ENCODE results near the gene CLTB. TPM values are rescaled to one million over a fixed set of nuclear protein-coding genes. Genes with fewer than 3 reads are reported as not detected.

The CLTB gene
- total RNA-seq, 1 donor from 2014 or later: 75.8 TPM

DNA sequence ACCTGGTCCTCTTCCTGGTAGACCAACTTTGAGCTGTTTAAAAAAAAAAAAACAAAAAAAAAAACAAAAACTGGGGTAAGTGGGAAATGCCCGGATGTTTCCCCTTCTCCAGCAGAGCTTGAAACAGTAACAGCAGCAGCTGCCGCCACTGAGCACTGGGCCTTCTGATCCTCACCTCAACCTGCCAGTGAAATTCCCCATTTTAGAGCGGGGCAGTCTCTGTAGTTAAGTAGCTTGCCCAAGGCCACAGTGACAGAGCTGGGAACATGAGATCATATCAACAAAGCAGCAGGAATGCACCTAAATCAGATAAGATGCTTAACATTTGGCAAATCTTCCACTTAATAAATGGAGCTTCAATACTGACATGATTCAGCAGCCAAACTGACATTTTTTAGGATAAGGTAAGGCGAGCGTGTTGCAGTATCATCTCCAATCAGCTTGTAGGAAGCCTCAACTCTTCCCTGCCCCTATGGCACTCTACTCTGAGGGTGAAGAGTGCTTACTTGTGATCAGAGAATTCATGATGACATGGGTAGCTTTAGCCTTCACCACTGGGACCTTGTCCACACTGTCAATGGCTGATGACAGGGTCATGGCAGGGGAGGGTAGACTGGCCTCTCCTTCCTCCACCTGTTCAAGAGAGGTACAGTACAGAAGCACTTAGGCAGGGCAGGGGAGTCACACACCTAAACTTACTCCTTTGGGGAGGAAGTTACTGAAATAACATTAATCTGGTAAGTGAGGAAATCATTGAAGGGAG lies 64.0 kb downstream of the CLTB start:
- H3K27ac ChIP-seq: no peak overlapping the region
- DNase-seq (no peak), ATAC-seq (no peak)
- peaks cover 100% of the 10 kb centered on the region for H3K36me3 ChIP-seq
- H3K4me3 ChIP-seq: no peak overlapping the region
- TF ChIP-seq, protein P1, sequence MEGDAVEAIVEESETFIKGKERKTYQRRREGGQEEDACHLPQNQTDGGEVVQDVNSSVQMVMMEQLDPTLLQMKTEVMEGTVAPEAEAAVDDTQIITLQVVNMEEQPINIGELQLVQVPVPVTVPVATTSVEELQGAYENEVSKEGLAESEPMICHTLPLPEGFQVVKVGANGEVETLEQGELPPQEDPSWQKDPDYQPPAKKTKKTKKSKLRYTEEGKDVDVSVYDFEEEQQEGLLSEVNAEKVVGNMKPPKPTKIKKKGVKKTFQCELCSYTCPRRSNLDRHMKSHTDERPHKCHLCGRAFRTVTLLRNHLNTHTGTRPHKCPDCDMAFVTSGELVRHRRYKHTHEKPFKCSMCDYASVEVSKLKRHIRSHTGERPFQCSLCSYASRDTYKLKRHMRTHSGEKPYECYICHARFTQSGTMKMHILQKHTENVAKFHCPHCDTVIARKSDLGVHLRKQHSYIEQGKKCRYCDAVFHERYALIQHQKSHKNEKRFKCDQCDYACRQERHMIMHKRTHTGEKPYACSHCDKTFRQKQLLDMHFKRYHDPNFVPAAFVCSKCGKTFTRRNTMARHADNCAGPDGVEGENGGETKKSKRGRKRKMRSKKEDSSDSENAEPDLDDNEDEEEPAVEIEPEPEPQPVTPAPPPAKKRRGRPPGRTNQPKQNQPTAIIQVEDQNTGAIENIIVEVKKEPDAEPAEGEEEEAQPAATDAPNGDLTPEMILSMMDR (IDR thresholded peaks at IDR 0.05): no peak
- no peaks in the 10 kb centered on the region for H3K27me3 ChIP-seq (ENCODE audit: low read depth)
- H3K4me1 ChIP-seq: peaks cover 3% of the 10 kb centered on the region
- intact Hi-C loops (cut with DNase I): no loop called here
- no peaks in the 10 kb centered on the region for H3K9me3 ChIP-seq

DNA sequence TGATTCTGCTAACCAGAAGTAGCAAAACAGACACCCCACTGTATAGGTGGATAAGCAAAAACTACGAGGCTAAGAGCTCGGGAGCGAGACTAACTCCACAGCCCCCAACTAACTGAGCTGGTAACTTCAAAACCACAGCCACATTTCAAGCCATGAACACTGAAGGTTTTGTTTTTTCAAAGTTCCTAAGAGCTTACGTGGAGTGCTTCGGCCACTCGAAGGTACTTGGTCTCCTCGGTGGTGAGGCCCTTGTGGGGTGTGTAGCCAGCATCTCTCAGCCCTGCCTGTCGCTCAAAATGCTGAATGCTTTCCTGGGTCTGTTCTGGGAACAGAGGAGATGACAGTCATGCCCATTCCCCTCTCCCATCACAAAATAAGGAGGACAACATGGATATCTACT lies 65.9 kb downstream of the CLTB start:
- ATAC-seq: peak; percentile 81 to 91
- peaks cover 3% of the 10 kb centered on the region for H3K4me1 ChIP-seq

DNA sequence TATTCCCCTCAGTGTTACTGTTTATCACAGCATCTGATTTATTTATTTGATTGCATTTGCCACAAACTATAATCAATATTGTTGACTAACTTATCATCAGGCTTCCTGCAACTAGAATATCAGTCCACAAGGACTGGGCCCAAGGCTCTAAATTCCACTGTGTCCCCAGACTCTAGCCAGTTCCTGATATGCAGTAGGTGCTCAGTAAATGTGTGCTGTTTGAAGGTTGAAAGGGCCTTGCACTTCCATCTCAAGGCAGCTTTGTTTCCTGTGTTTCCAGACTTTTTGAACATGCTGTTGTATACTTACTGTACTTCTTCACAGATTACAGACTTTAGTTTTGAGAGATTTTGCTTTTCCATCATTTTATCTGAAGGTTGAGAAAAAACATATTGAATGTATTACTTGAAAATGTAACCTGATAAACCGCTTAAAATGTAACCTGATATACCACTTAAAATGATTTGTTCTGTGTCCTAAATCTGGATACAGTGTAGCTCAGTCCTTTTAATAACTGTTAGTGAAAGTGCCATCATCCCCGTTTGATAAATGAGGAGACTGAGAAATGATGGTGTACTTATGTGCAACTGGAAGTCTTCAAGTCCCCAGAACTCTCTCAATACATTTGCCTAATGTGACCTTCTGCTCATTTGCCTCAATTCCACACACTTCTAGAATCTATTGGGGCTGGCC lies 73.4 kb downstream of the CLTB start:
- DNase-seq (no peak), ATAC-seq (no peak)
- no peak overlapping the region for H3K27ac ChIP-seq
- intact Hi-C loops (cut with DNase I): no loop called here
- TF ChIP-seq, protein P1 (IDR thresholded peaks at IDR 0.05): no peak
- H3K4me1 ChIP-seq: no peaks in the 10 kb centered on the region
- no peaks in the 10 kb centered on the region for H3K9me3 ChIP-seq
- no peaks in the 10 kb centered on the region for H3K27me3 ChIP-seq (ENCODE audit: low read depth)
- peaks cover 62% of the 10 kb centered on the region for H3K36me3 ChIP-seq
- H3K4me3 ChIP-seq: no peak overlapping the region

More for the DNA sequence above, 65.9 kb downstream of the CLTB start:
- no peak overlapping the region for H3K27ac ChIP-seq
- peak; percentile 57 for DNase-seq
- intact Hi-C loops (cut with DNase I): no loop called here
- H3K9me3 ChIP-seq: no peaks in the 10 kb centered on the region
- TF ChIP-seq, protein P1 (IDR thresholded peaks at IDR 0.05): no peak
- no peaks in the 10 kb centered on the region for H3K27me3 ChIP-seq (ENCODE audit: low read depth)
- H3K36me3 ChIP-seq: peaks cover 100% of the 10 kb centered on the region
- H3K4me3 ChIP-seq: no peak overlapping the region

Small RNA genes lying within 50 kb of the gene (microRNA-seq; reads per million reads assigned to microRNA genes)
- 4.5 reads per million for gene MIR1271 (ENCODE audit: borderline number of aligned reads)

Other genes with a start within 250 kb of the CLTB start
- gene SIMC1, start 178.1 kb downstream of the CLTB start, total RNA-seq: 18.0 TPM
- gene KIAA1191, start 54.8 kb downstream of the CLTB start, total RNA-seq: 88.9 TPM
- 5.4 TPM for gene ARL10, start 51.1 kb downstream of the CLTB start, total RNA-seq
- gene NOP16, start 27.9 kb downstream of the CLTB start, total RNA-seq: 11.8 TPM
- gene HIGD2A, start 27.8 kb downstream of the CLTB start, total RNA-seq: 102 TPM
- 31.8 TPM for gene FAF2, start 31.8 kb upstream of the CLTB start, total RNA-seq
- gene RNF44, start 120.9 kb upstream of the CLTB start, total RNA-seq: 55.1 TPM
- gene CDHR2, start 132.8 kb upstream of the CLTB start, total RNA-seq: 0.62 TPM
- gene GPRIN1, start 193.6 kb upstream of the CLTB start, total RNA-seq: 1.4 TPM
- gene SNCB, start 214.0 kb upstream of the CLTB start, total RNA-seq: not detected
- not detected for gene EIF4E1B, start 214.1 kb upstream of the CLTB start, total RNA-seq
- gene TSPAN17, start 230.9 kb upstream of the CLTB start, total RNA-seq: 32.3 TPM